ENCODE data around the gene STX16.

- TF ChIP-seq, protein P1, sequence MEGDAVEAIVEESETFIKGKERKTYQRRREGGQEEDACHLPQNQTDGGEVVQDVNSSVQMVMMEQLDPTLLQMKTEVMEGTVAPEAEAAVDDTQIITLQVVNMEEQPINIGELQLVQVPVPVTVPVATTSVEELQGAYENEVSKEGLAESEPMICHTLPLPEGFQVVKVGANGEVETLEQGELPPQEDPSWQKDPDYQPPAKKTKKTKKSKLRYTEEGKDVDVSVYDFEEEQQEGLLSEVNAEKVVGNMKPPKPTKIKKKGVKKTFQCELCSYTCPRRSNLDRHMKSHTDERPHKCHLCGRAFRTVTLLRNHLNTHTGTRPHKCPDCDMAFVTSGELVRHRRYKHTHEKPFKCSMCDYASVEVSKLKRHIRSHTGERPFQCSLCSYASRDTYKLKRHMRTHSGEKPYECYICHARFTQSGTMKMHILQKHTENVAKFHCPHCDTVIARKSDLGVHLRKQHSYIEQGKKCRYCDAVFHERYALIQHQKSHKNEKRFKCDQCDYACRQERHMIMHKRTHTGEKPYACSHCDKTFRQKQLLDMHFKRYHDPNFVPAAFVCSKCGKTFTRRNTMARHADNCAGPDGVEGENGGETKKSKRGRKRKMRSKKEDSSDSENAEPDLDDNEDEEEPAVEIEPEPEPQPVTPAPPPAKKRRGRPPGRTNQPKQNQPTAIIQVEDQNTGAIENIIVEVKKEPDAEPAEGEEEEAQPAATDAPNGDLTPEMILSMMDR (conservative IDR thresholded peaks at IDR 0.05 in 1 of 2, IDR thresholded peaks at IDR 0.05 in 1 of 2; ENCODE audit: low read depth in 1 of 2, low read length in 2 of 2): no peak
- no peak for TF ChIP-seq EZH2 (IDR thresholded peaks at IDR 0.05; ENCODE audit: low read length, missing control alignments)
Measured at GRCh38 chr20:58660855-58661597, 9.9 kb downstream of the STX16 start.
